A549 (cell line): Measurements from ENCODE around the gene RNF214. TPM values are rescaled to one million over a fixed set of nuclear protein-coding genes. Genes with fewer than 3 reads are reported as not detected.

ENCODE experiments used
- ATAC-seq, 2 experiments: fragments of 200-7000 bp in 1 of 2; fragments of >200 bp in 1 of 2; cut with Nextera tagmentation in 1 of 2; cut with Tn5 transposase in 1 of 2; 3 replicates each; pipeline versions ENCODE4 v1.8.0 to v1.9.1; 2018 to 2020; ENCODE audit warnings: mild to moderate bottlenecking in 1 of 2, moderate library complexity in 1 of 2
- CTCF ChIA-PET: fragments of 300-600 bp; sonication (Branson Sonifier 250); formaldehyde crosslinking; extraction: SDS; loops from one replicate; lab custom pipeline; 2021; ENCODE audit warnings: antibody characterized with exemption, inconsistent platforms; lab: Yijun Ruan, JAX
- POLR2A ChIA-PET: fragments of 350-600 bp; formaldehyde crosslinking; extraction: SDS; loops from one replicate; lab custom pipeline; 2021; ENCODE audit warnings: antibody characterized with exemption, inconsistent platforms; lab: Yijun Ruan, JAX
- DNase-seq, 2 experiments: peaks; one replicate each; pipeline versions ENCODE4 v3.0.0 to v3.0.0-alpha.2; 2011 to 2016; ENCODE audit warnings: low read depth in 1 of 2, low spot score in 1 of 2
- FAIRE-seq: peaks from 2 replicates; lab custom pipeline; 2011; peaks lifted over from hg19 to GRCh38; lab: Jason Lieb, UNC
- H3K27ac ChIP-seq, 2 experiments: fragments of >200 bp; sonication (Bioruptor Twin); formaldehyde crosslinking; 3 replicates each; pipeline ENCODE4 v1.5.1; 2016 to 2017
- H3K4me1 ChIP-seq: fragments of >200 bp; sonication (Bioruptor Twin); formaldehyde crosslinking; 3 replicates; pipeline ENCODE4 v1.6.1; 2016
- H3K4me2 ChIP-seq: fragments of >200 bp; sonication (Bioruptor Twin); formaldehyde crosslinking; 3 replicates; pipeline ENCODE4 v1.6.1; 2016
- H3K4me3 ChIP-seq: fragments of >200 bp; sonication (Bioruptor Twin); formaldehyde crosslinking; 3 replicates; pipeline ENCODE4 v1.5.1; 2016
- H3K9me3 ChIP-seq: fragments of >200 bp; sonication (Bioruptor Twin); formaldehyde crosslinking; 3 replicates; pipeline ENCODE4 v1.6.1; 2016
- ATOH8 ChIP-seq: fragments of 250-450 bp; sonication (Bioruptor Pico); IDR thresholded peaks from 2 replicates; pipeline ENCODE4 v1.5.0; 2020; ENCODE audit warnings: low read depth, mild to moderate bottlenecking, moderate library complexity
- BCL3 ChIP-seq: fragments of >200 bp; sonication (Bioruptor Twin); formaldehyde crosslinking; IDR thresholded peaks from 3 replicates; pipeline ENCODE4 v1.6.1; 2016
- CBX8 ChIP-seq: fragments of 200-600 bp; sonication (generic); IDR thresholded peaks from 2 replicates; pipeline ENCODE4 v1.6.1; 2016
- EP300 ChIP-seq, 2 experiments: fragments of >200 bp; sonication (Bioruptor Twin); formaldehyde crosslinking; IDR thresholded peaks; 2 replicates in 1 of 2; 3 replicates in 1 of 2; pipeline ENCODE4 v1.6.1; 2016 to 2017
- FOSL2 ChIP-seq, 2 experiments: fragments of 450-650 bp in 1 of 2; fragments of >200 bp in 1 of 2; sonication (Bioruptor Twin) in 1 of 2; formaldehyde crosslinking; IDR thresholded peaks; 2 replicates each; pipeline versions ENCODE4 v1.5.0 to v1.6.1; 2016 to 2020; ENCODE audit warnings: mild to moderate bottlenecking in 1 of 2, moderate library complexity in 1 of 2
- GATA3 ChIP-seq: IDR thresholded peaks from 2 replicates; pipeline ENCODE4 v1.6.1; 2012; ENCODE audit warnings: borderline replicate concordance
- HDAC2 ChIP-seq: fragments of 200-600 bp; sonication (generic); IDR thresholded peaks from 2 replicates; pipeline ENCODE4 v1.6.1; 2016
- HEYL ChIP-seq: fragments of 250-450 bp; sonication (Bioruptor Pico); IDR thresholded peaks from 2 replicates; pipeline ENCODE4 v1.8.0; 2021; ENCODE audit warnings: mild to moderate bottlenecking, moderate library complexity
- HOXA7 ChIP-seq: fragments of 250-450 bp; sonication (Bioruptor Pico); IDR thresholded peaks from 2 replicates; pipeline ENCODE4 v1.5.0; 2020; ENCODE audit warnings: mild to moderate bottlenecking, moderate library complexity
- HOXB5 ChIP-seq: fragments of 250-450 bp; sonication (Bioruptor Pico); IDR thresholded peaks from 2 replicates; pipeline ENCODE4 v1.5.0; 2020; ENCODE audit warnings: mild to moderate bottlenecking, moderate library complexity
- JUN ChIP-seq, 2 experiments: fragments of >200 bp; sonication (Bioruptor Twin); formaldehyde crosslinking; IDR thresholded peaks; 2 replicates in 1 of 2; 3 replicates in 1 of 2; pipeline ENCODE4 v1.6.1; 2016 to 2017
- MAZ ChIP-seq: fragments of 150-350 bp; IDR thresholded peaks from 2 replicates; pipeline ENCODE4 v1.6.1; 2014; ENCODE audit warnings: antibody characterized with exemption, low read depth, low read length, borderline replicate concordance
- NPAS2 ChIP-seq: fragments of 250-450 bp; sonication (Bioruptor Pico); IDR thresholded peaks from 2 replicates; pipeline ENCODE4 v1.8.0; 2022; ENCODE audit warnings: mild to moderate bottlenecking, moderate library complexity, borderline replicate concordance
- PHF8 ChIP-seq: fragments of 200-600 bp; sonication (generic); IDR thresholded peaks from 2 replicates; pipeline ENCODE4 v1.6.1; 2016; ENCODE audit warnings: low read depth, mild to moderate bottlenecking, antibody characterized with exemption, moderate library complexity, borderline replicate concordance
- POLR2A ChIP-seq: IDR thresholded peaks from 2 replicates; pipeline ENCODE4 v1.6.1; 2012; ENCODE audit warnings: mild to moderate bottlenecking, low read length
- POLR2AphosphoS2 ChIP-seq: conservative IDR thresholded peaks from 2 replicates; pipeline ENCODE4 v1.6.1; 2012; ENCODE audit warnings: low read length, improper control_type of control experiment, inconsistent platforms
- RAD21 ChIP-seq, 2 experiments: fragments of >200 bp in 1 of 2; sonication (Bioruptor Twin) in 1 of 2; formaldehyde crosslinking in 1 of 2; IDR thresholded peaks in 1 of 2; conservative IDR thresholded peaks in 1 of 2; 2 replicates in 1 of 2; 3 replicates in 1 of 2; pipeline ENCODE4 v1.6.1; 2012 to 2018; ENCODE audit warnings: inconsistent platforms in 1 of 2
- RARB ChIP-seq: fragments of 250-450 bp; sonication (Bioruptor Pico); IDR thresholded peaks from 2 replicates; pipeline ENCODE4 v1.8.0; 2021; ENCODE audit warnings: mild to moderate bottlenecking, moderate library complexity
- RCOR1 ChIP-seq: fragments of 150-350 bp; IDR thresholded peaks from 2 replicates; pipeline ENCODE4 v1.6.1; 2014; ENCODE audit warnings: antibody characterized with exemption, low read length, low read depth
- RFX5 ChIP-seq: fragments of 450-650 bp; IDR thresholded peaks from 2 replicates; pipeline ENCODE4 v1.7.1; 2014; ENCODE audit warnings: antibody characterized with exemption, mild to moderate bottlenecking, moderate library complexity
- RNF2 ChIP-seq: fragments of 200-600 bp; sonication (generic); IDR thresholded peaks from 2 replicates; pipeline ENCODE4 v1.6.1; 2016; ENCODE audit warnings: low read depth, mild to moderate bottlenecking, antibody characterized with exemption, moderate library complexity, borderline replicate concordance
- SMC3 ChIP-seq: fragments of >200 bp; sonication (Bioruptor Twin); formaldehyde crosslinking; IDR thresholded peaks from 3 replicates; pipeline ENCODE4 v1.6.1; 2018; ENCODE audit warnings: inconsistent platforms
- SREBF2 ChIP-seq: fragments of 450-650 bp; IDR thresholded peaks from 2 replicates; pipeline ENCODE4 v1.6.1; 2014; ENCODE audit warnings: mild to moderate bottlenecking, moderate library complexity
- TFCP2L1 ChIP-seq: fragments of 250-450 bp; sonication (Bioruptor Pico); IDR thresholded peaks from 2 replicates; pipeline ENCODE4 v1.5.0; 2021; ENCODE audit warnings: mild to moderate bottlenecking
- ZC3H11A ChIP-seq: fragments of 450-650 bp; IDR thresholded peaks from 2 replicates; pipeline ENCODE4 v1.6.1; 2014; ENCODE audit warnings: antibody characterized with exemption, mild to moderate bottlenecking
- WGBS: methylation state at CpG from one replicate; pipeline ENCODE4 v1.1.6; 2017; ENCODE audit errors: missing lambda C conversion rate; 5-methylcytosine and 5-hydroxymethylcytosine counted together
- polyA minus RNA-seq: library from RNA; depleted of rRNA, polyadenylated mRNA; stranded (reverse); fragments of >200 nt; gene quantifications from 2 replicates; pipeline ENCODE4 v1.2.3, GENCODE V29; 2011; rRNA and poly(A)+ RNA removed
- polyA plus RNA-seq, 4 experiments: library from polyadenylated mRNA; depleted of rRNA in 3 of 4; stranded (reverse); fragments of >200 nt; fragmentation: RNase III in 1 of 4; extraction: RNeasy Plus Mini Kit Qiagen cat#74134 plus additional on column Dnase treatment in 1 of 4; gene quantifications; 2 replicates in 3 of 4; 3 replicates in 1 of 4; pipeline ENCODE4 v1.2.3, GENCODE V29; 2011 to 2017
- TF ChIP-seq, protein P1 (sequence below): IDR thresholded peaks from 2 replicates; pipeline ENCODE4 v1.6.1; 2012
- TF ChIP-seq, protein P2 (sequence below): fragments of >200 bp; sonication (Bioruptor Twin); formaldehyde crosslinking; IDR thresholded peaks from 3 replicates; pipeline ENCODE4 v1.5.1; 2016
- TF ChIP-seq, protein P3 (sequence below): fragments of 450-650 bp; IDR thresholded peaks from 2 replicates; pipeline ENCODE4 v1.6.1; 2014; ENCODE audit warnings: antibody characterized with exemption
- TF ChIP-seq, protein P4 (sequence below): fragments of 200-600 bp; sonication (generic); IDR thresholded peaks from 2 replicates; pipeline ENCODE4 v1.6.1; 2016; ENCODE audit warnings: antibody characterized with exemption, mild to moderate bottlenecking, moderate library complexity

RNF214 gene
- polyA plus RNA-seq (2011; rRNA removed): 14.0 and 15.9 TPM in 2 replicates
- 11.4 and 11.6 TPM in 2 replicates for polyA plus RNA-seq (2012; cell fraction: cytosol; rRNA removed)
- polyA plus RNA-seq (2012; cell fraction: nucleus; rRNA removed): 14.1 and 16.2 TPM in 2 replicates
- polyA plus RNA-seq (2017; fragmentation: RNase III; extraction: RNeasy Plus Mini Kit Qiagen cat#74134 plus additional on column Dnase treatment): 10.6 to 11.6 TPM (median 11.0 TPM) in 3 replicates
- polyA minus RNA-seq: 36.7 and 40.3 TPM in 2 replicates

DNA sequence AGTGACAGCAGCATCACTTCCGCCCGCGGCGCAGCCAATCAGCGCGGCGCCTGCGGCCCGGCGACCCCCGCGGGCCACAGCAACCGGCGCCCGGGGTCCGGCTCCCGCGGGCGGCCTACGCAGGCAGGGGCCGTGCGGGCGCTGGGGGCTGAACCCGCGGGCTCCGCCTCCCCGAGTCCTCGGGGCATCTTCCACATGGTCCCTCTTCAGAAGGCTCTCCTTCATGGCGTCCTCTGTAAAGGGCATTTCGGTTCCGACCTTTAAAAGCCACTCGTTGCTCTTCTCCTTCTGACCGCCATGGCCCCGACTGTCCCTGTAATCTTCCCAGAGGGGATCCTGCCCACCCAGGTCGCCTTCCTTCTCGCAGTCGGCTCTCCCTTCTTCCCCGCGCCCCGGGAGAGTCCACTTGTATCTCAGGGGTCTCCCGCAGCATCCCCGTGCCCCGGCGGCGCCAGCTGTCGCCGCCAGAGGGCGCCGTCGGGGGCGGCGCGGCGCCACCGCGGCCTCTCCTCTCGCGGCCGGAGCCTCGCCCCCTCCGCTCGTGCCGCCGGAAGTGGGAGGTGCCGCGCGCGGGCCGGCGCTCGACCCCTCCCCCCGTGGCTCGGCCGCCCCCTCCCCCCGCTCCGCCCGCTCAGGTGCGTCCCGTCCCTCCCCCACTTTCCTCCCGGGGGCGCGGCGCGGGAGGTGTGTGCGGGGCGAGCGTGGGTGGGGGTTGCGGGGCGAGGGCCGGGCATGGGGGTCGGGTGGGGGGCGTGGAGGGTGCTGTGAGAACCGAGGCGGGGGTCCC lies at the start of gene RNF214:
Gene RNF214 (plus strand): TSS at position 580 of the 787 bp plus-strand sequence. CDS start 1,602 bp downstream, outside the sequence.
- CTCF ChIA-PET: interaction anchor here (0.7 to 1.4 kb wide), 6 partner anchors 9 to 353 kb away, joined by 3 read pairs; no protein-coding TSS in a partner anchor
- WGBS: 0% methylated on average over 19 of the region's 94 CpGs
- TF ChIP-seq EP300 (IDR thresholded peaks at IDR 0.05) (no peak), MAZ (0 out of 2 replicates have a peak, but pooled peaks have one; percentile 58), RAD21 (conservative IDR thresholded peaks at IDR 0.05 in 1 of 2, IDR thresholded peaks at IDR 0.05 in 1 of 2) (peak in 1 of 2 experiments; percentile 24; a peak in 1 of 5 replicates), JUN (IDR thresholded peaks at IDR 0.05) (peak; percentile 34 to 75; a peak in 2 of 5 replicates), PHF8 (peak; percentile 65), BCL3 (0 out of 3 replicates have a peak, but pooled peaks have one; percentile 4), TFCP2L1 (CRISPR knock-in tag) (no peak), SREBF2 (no peak), POLR2AphosphoS2 (no peak), CBX8 (no peak), POLR2A (peak; percentile 12; the same call in 1 of the 2 replicates), HDAC2 (no peak), SMC3 (peak; percentile 54), RARB (CRISPR knock-in tag) (no peak), ZC3H11A (no peak), ATOH8 (no peak), NPAS2 (CRISPR knock-in tag) (no peak), HOXB5 (no peak), GATA3 (no peak), RCOR1 (no peak), HEYL (CRISPR knock-in tag) (no peak), FOSL2 (IDR thresholded peaks at IDR 0.05) (no peak), FOSL2 (CRISPR knock-in tag; IDR thresholded peaks at IDR 0.05) (no peak), RNF2 (no peak), HOXA7 (CRISPR knock-in tag) (no peak), RFX5 (peak; percentile 63; the same call in 1 of the 2 replicates)
- TF ChIP-seq, protein P1, sequence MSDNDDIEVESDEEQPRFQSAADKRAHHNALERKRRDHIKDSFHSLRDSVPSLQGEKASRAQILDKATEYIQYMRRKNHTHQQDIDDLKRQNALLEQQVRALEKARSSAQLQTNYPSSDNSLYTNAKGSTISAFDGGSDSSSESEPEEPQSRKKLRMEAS: peak; percentile 40; the same call in 1 of the 2 replicates
- TF ChIP-seq, protein P2, sequence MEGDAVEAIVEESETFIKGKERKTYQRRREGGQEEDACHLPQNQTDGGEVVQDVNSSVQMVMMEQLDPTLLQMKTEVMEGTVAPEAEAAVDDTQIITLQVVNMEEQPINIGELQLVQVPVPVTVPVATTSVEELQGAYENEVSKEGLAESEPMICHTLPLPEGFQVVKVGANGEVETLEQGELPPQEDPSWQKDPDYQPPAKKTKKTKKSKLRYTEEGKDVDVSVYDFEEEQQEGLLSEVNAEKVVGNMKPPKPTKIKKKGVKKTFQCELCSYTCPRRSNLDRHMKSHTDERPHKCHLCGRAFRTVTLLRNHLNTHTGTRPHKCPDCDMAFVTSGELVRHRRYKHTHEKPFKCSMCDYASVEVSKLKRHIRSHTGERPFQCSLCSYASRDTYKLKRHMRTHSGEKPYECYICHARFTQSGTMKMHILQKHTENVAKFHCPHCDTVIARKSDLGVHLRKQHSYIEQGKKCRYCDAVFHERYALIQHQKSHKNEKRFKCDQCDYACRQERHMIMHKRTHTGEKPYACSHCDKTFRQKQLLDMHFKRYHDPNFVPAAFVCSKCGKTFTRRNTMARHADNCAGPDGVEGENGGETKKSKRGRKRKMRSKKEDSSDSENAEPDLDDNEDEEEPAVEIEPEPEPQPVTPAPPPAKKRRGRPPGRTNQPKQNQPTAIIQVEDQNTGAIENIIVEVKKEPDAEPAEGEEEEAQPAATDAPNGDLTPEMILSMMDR: peak; percentile 80
- TF ChIP-seq, protein P3, sequence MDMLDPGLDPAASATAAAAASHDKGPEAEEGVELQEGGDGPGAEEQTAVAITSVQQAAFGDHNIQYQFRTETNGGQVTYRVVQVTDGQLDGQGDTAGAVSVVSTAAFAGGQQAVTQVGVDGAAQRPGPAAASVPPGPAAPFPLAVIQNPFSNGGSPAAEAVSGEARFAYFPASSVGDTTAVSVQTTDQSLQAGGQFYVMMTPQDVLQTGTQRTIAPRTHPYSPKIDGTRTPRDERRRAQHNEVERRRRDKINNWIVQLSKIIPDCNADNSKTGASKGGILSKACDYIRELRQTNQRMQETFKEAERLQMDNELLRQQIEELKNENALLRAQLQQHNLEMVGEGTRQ: no peak
- TF ChIP-seq, protein P4, sequence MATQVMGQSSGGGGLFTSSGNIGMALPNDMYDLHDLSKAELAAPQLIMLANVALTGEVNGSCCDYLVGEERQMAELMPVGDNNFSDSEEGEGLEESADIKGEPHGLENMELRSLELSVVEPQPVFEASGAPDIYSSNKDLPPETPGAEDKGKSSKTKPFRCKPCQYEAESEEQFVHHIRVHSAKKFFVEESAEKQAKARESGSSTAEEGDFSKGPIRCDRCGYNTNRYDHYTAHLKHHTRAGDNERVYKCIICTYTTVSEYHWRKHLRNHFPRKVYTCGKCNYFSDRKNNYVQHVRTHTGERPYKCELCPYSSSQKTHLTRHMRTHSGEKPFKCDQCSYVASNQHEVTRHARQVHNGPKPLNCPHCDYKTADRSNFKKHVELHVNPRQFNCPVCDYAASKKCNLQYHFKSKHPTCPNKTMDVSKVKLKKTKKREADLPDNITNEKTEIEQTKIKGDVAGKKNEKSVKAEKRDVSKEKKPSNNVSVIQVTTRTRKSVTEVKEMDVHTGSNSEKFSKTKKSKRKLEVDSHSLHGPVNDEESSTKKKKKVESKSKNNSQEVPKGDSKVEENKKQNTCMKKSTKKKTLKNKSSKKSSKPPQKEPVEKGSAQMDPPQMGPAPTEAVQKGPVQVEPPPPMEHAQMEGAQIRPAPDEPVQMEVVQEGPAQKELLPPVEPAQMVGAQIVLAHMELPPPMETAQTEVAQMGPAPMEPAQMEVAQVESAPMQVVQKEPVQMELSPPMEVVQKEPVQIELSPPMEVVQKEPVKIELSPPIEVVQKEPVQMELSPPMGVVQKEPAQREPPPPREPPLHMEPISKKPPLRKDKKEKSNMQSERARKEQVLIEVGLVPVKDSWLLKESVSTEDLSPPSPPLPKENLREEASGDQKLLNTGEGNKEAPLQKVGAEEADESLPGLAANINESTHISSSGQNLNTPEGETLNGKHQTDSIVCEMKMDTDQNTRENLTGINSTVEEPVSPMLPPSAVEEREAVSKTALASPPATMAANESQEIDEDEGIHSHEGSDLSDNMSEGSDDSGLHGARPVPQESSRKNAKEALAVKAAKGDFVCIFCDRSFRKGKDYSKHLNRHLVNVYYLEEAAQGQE: no peak

More for the DNA sequence above, at the start of gene RNF214:
- POLR2A ChIA-PET: interaction anchor here (0.9 to 1.5 kb wide), 2 partner anchors 95 to 441 kb away, joined by 3 to 4 read pairs; partner anchors contain the start of genes APOA5 and CEP164
- peaks cover 12% of the 10 kb centered on the region; the same call in 1 of the 3 replicates for H3K4me1 ChIP-seq
- peak within 1 kb of the TSS; percentile 60 for H3K4me3 ChIP-seq
- DNase-seq: peak; percentile 60 to 75
- H3K9me3 ChIP-seq: no peaks in the 10 kb centered on the region
- FAIRE-seq: no peak
- ATAC-seq: peak; percentile 89 to 90
- peak within 1 kb of the TSS; percentile 82 to 100 for H3K27ac ChIP-seq
- peak within 1 kb of the TSS; percentile 89 for H3K4me2 ChIP-seq
